GM21360 (cell line): ENCODE results near the gene ALDH16A1.
A peak's percentile ranks its signal among the peaks of the same experiment; 100 is the strongest.

ENCODE experiments used
- ATAC-seq: cut with Tn5 transposase; IDR thresholded peaks from one replicate; pipeline ENCODE4 v1.9.1; 2021; ENCODE audit warnings: mild to moderate bottlenecking, moderate library complexity; ENCODE audit not compliant: unreplicated experiment

The ALDH16A1 gene

DNA sequence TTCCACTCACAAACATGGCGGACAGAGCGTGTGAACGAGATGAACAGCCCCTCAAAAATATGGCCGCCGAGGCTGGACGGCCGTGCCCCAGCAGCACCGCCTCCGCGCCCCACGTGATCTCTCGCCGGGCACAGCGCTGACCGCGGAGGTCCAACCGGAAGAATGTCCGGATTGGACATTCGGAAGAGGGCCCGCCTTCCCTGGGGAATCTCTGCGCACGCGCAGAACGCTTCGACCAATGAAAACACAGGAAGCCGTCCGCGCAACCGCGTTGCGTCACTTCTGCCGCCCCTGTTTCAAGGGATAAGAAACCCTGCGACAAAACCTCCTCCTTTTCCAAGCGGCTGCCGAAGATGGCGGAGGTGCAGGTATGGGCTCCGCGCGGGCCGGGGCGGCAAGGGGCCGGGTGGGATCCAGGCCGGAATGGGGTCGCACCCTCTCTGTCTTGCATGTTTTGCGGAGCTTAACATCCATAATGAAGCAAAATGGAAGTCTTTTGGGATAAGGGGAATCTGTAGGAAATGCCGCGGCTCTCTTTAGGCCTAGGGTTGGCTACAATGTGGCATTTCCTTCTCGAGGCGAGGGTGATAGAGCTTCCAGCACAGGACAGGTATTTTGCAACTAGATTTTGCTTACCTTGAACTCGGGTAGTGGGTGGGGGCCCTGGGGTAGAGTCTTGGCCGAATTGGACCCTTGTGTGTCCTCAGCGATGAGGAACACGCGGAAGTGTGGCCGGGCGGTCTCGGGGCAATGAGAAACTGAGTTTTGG, 34.4 kb downstream of the ALDH16A1 start, which contains the start of gene RPL13A:
Gene RPL13A (plus strand): TSS at position 332 of the 769 bp plus-strand sequence. CDS start 22 bp downstream, at position 354.
- peak; percentile 86 for ATAC-seq

DNA sequence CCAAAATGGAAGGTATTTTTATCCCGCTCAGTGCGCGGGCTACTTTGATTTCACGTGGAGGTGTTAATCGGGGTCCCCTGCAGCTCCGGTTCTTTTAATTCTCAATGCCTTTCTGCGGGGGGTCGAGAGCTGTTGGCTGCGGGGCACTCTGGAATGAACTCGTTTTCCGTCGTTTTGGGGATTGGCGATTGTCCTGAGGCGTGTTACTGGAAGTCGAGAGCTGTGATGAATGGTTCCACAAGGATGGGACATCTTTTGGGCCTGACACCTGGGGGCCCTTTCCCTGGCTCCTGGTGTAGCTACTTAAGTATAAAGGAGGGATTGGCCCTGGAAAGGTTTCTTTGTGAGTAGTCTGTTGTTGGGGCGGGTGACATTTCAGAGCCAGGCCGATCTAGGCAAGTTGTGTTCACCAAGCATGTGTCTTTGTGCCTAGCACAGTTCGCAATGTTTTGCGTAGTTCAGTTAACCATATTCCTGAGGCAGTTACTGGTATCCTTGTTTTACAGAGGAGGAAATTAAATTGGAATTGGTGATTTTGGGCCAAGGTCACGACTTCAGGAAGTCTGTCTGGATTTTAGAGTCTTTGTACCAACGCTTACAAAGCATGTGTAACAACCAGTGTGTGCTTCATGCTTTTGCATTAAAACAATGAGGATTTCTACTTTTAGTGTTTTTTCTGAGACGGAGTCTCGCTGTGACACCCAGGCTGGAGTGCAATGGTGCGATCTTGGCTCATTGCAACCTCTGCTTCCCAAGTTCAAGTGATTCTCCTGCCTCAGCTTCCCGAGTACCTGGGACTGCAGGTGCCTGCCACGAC, 35.2 kb downstream of the ALDH16A1 start:
- no peak for ATAC-seq

DNA sequence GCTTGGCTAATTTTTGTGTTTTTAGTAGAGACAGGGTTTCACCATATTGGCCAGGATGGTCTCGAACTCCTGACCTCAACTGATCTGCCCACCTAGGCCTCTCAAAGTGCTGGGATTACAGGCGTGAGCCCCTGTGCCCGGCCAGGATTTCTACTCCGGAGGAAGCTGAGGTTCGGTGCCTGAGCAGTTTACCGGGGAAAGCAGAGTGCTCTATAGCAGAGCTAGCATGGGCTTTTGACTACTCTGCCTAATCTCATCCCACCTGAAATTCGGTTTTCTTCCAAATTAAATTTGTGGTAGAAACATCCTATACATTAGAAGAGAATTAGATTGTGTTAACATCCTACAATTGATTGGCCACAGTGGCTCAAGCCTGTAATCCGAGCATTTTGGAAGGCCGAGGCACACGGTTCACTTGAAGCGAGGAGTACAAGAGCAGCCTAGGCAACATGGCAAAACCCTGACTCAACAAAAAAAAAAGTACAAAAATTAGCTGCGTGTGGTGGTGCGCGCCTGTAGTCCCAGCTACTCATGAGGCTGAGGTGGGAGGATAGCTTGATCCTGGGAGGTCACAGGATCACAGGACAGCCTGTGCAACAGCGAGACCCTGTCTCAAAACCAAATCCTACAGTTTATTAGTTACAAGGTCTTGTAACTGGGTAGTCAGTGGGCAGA, 36.0 kb downstream of the ALDH16A1 start:
- ATAC-seq: no peak

DNA sequence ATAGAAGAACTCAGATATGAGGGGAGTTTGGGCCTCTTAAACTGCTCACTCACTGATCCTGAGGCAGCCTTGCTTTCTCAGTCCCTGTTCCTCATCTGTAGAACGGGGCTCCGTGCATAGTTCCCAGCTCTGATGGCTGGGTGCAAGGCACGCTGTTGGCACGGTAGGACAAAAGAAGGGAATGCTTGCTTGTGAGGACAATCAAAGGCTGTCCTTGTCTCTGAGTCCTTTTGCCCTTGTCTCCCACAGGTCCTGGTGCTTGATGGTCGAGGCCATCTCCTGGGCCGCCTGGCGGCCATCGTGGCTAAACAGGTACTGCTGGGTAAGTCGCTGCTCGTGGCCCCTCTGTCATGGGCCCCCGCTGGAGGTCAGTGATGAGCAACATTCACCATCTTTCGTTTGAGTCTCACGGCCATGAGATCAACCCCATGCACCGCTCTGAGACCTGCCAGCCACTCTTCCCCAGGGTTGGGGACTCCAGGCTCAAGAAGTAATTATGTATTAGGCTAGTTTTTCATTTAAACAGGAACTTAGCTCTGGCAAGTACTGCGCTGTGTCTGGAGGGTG, 36.7 kb downstream of the ALDH16A1 start:
- no peak for ATAC-seq

DNA sequence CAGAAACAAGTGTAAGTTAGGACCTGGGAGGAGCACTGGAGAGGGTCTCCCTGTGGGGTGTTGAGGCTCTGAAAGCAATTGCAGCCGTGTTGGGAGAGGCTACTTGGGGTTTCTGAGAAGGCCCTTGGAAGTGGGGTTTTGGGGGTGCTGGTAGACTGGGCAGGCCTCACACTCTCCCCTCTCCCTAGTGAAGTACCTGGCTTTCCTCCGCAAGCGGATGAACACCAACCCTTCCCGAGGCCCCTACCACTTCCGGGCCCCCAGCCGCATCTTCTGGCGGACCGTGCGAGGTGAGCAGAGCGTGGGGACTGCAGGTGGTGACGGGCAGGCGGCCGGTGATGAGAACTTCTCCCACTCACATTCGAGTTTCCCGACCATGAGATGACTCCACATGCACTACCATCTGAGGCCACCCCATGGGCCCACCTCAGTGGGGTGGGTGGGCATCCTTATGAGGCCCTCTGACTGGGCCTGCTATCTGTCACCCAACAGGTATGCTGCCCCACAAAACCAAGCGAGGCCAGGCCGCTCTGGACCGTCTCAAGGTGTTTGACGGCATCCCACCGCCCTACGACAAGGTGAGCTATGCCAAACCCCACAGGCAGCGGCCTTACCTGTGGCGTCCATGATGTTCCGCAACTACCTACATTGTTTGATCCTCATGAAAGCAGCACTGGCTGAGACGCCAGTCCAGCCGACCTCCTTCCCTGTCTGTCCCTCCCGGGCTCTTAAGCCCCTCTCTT, 37.4 kb downstream of the ALDH16A1 start:
- no peak for ATAC-seq

DNA sequence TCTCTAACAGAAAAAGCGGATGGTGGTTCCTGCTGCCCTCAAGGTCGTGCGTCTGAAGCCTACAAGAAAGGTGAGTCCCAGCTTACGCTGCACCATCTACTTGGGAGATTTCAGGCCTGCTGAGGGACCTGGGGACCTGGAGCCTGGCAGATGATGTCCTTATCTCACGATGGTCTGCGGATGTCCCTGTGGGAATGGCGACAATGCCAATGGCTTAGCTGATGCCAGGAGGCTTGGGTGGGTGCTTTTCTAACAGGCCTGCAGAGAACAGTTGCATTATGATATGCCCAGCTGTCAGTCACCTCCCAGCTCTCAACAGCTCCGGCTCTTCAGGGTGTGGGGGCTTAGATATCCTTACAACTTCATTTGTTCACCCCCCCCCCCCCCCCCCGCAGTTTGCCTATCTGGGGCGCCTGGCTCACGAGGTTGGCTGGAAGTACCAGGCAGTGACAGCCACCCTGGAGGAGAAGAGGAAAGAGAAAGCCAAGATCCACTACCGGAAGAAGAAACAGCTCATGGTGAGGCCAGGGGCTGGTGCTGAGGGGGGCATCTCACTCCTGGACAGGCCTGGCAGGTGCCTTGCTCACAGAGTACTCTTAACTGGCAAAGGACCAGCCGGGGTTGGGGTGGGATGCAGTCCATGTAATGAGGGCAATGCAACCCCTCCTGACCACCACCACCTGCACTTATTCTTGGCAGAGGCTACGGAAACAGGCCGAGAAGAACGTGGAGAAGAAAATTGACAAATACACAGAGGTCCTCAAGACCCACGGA, 38.2 kb downstream of the ALDH16A1 start:
- ATAC-seq: no peak

DNA sequence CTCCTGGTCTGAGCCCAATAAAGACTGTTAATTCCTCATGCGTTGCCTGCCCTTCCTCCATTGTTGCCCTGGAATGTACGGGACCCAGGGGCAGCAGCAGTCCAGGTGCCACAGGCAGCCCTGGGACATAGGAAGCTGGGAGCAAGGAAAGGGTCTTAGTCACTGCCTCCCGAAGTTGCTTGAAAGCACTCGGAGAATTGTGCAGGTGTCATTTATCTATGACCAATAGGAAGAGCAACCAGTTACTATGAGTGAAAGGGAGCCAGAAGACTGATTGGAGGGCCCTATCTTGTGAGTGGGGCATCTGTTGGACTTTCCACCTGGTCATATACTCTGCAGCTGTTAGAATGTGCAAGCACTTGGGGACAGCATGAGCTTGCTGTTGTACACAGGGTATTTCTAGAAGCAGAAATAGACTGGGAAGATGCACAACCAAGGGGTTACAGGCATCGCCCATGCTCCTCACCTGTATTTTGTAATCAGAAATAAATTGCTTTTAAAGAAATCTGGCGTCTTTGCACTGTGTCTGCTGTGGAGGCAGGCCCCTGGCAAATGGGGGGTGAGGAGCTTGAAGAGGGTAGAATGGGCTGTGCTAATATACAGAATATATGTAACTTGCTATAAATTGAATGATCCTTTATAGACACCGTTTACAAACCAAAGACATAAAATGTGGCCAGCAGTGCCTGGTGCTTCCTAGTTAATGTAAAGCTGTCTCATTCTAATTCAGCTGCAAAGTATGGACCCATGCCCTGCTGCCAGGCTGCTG, 39.0 kb downstream of the ALDH16A1 start:
- ATAC-seq: no peak

DNA sequence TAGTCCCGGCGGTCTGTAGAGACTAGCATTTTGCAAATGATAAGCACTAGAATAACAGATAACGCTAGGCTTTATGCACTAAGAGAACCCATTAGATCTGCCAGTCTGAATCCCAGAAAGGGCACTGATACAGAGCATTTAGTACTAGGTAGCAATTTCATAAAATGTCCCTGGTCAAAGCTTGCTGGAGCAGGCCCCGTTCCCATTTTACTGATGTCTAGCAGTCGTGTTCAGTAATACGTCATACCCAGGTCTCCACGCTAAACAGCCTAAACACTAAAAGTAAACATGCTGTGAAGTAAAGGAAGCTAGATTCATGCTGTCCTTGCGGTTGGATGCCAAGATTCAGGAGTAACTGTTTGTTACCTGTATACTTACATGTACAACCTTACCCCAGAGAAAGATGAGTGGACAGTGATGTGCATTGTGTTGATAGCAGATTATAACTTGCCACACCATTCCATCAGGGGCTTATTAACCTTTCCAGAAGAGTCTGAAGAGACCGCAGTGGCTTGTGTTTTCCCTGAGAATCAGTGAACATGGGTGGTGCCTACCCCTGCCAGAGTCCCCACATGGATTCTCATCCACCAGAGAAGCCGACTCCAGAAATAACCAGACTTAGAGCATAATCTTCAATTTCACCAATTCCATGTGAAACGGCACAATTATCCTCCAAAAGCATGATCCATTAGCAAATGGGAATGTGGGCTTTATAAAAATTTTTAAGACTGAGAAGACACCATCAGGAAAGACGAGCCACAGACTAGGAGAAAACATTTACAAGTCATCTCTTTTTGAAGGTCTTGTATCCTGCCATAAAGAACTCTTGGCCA, 39.8 kb downstream of the ALDH16A1 start:
- no peak for ATAC-seq

DNA sequence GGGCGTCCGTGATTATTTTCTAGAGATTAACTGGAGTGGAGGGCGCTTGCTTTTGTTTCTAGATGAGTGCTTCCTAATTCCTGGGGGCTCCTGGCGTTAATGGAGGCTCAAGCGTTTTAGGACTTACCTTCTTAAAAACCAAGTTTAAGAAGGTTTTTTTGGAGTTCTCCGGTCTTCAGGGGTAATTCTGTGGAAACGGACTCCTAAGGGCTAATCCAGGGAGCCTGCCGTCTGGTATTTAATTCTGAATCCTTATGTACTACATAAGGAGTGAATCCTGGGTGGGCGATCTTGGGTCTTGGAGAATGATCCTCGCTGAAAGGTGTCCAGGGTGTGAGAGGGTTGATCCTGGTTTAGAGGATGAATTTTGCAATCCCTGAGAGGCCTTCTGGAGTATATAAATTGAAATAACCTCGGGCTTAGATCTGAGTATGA, 43.6 kb downstream of the ALDH16A1 start:
- no peak for ATAC-seq

DNA sequence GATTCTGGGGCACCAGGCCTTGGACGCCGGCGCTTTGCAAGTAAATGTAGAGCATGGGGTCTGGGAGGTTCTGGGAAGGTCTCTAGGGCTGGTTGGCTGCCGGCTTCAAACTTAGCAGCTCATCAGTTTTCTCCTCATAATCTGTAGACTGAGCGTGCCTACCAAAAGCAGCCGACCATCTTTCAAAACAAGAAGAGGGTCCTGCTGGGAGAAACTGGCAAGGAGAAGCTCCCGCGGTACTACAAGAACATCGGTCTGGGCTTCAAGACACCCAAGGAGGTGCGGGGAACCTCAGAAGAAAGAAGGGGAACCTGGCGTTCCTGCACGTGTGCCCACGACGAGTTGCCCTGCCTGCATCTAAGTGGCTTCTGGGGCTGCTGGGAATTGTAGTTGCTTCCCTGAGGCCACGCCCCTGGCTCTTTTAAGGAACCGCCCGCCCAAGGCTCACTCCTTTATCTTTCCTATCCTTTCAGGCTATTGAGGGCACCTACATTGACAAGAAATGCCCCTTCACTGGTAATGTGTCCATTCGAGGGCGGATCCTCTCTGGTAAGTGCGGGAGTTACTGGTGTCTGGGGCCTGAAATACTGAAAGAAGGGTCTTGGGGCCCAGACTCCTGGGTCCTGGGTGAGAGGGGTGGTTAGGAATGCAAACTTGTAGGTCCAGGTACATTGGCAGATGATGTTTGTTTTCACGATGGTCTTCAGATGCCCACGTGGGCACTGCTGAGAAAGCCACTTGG, 44.2 kb downstream of the ALDH16A1 start:
- ATAC-seq: no peak

DNA sequence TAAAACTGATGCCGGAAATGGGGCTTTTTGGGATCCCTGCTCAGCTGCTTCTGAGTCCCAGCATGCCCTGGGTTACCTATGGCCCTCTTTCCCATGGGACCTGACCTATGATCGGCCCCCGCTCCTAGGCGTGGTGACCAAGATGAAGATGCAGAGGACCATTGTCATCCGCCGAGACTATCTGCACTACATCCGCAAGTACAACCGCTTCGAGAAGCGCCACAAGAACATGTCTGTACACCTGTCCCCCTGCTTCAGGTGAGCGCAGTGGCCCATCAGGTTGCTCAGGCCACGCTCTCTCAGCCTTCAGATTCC, 44.7 kb downstream of the ALDH16A1 start:
- no peak for ATAC-seq

DNA sequence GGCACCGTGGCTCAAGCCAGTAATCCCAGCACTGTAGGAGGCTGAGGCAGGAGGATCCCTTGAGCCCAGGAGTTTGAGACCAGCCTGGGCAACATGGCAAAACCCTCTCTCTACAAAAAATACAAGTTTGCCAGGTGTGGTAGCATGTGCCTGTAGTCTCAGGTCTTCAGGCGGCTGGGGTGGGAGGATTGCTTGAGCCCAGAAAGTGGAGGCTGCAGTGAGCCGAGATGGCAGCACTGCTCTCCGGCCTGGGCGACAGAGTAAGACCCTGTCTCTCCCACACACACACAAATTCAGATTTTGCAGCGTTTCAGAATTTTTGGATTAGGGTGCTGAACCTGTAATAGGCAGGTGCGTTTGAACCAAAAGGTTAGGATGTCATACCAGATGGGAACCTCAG, 45.5 kb downstream of the ALDH16A1 start:
- no peak for ATAC-seq

DNA sequence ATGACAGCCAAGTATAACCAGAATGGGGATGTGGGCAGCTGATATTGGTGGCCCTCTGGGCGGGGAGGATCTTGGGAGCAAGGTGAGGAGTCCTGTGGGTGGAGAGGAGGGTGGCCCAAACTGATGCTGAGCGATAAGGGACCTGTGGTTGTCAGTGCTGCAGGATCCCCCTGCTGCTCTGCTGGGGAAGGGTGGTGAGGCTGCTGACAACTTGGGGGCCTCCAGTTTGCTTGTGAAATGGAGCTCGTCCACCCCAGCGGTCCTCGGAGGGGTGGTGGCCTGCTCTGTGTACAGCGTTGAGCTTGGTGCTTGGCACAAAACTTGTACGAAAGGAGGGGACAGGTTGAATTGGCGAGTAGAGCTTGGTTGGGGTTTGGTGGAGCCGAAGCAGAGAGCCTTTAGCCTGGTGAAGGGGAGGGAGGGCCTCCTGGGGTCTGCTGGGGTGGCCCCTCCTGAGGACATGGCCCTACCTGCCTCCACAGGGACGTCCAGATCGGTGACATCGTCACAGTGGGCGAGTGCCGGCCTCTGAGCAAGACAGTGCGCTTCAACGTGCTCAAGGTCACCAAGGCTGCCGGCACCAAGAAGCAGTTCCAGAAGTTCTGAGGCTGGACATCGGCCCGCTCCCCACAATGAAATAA, 46.1 kb downstream of the ALDH16A1 start:
- ATAC-seq: no peak

DNA sequence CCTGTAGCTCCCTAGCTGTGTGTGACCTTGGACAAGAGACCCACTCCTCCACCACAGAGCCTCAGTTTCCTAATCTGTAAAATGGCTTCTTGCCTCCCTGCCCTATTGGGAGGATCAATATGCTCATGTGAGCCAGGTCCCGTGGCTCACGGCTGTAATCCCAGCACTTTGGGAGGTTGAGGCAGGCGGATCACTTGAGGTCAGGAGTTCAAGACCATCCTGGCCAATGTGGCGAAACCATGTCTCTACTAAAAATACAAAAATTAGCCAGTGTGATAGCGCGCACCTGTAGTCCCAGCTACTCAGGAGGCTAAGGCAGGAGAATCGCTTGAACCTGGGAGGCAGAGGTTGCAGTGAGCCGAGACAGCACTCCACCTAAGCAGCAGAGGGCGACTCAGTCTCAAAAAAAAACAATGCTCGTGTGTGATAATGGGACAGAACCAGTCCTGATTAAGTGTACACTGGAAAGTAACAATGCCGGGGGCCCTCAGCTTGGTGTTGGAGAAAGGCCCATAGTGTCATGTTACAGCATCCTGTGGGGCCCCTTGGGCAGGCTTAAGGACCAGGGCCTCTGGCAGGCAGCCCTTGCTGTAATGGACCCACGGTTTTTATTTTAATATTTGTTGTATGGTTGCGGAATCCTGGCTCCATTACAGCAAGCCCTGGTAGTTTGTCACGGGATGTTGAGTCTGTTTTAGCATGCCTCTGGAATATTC, 50.0 kb downstream of the ALDH16A1 start:
- no peak for ATAC-seq

DNA sequence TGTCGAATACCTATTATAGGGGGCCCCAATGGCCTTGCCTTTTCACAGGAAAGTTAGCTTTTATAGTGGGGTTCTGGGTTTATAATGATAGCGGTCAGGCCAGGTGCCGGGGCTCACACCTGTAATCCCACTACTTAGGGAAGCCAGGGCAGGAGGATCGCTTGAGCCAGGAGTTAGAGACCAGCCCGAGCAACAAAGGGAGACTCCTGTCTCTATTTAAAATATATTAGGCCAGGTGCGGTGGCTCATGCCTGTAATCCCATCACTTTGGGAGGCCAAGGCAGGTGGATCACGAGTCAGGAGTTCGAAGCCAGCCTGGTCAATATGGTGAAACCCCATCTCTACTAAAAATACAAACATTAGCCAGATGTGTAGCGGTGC, 50.5 kb downstream of the ALDH16A1 start:
- ATAC-seq: no peak

DNA sequence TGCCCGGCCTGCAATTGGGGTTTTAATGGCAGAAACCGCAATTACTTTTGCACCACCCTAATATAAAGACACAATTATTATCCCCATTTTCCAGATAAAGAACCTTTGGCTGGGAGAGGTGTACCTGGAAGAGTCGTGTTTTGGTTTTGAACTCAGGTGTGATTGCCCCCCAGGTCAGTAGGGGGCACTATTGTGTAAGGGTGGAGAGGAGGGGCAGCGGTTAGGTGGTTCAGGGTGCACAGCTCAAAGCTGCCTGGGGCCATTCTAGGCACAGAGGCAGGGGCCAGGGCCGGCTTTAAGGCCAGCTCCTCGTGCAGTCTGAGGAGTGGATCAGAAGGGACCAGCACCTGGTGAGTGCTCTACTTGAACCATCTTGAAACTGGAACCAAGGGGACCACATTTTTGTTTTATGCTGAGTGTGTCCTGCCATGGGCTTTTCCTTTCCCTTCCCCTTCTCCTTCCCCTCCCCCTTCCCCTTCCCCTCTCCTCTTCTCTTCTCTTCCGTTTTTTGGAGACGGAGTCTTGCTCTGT, 53.6 kb downstream of the ALDH16A1 start:
- no peak for ATAC-seq
